GM23338 (cell line): ENCODE results near the gene SMIM33. TPM values are rescaled to one million over a fixed set of nuclear protein-coding genes. Genes with fewer than 3 reads are reported as not detected.

Source experiments
- ATAC-seq: fragments of 200-7000 bp; cut with Tn5 transposase; 3 replicates; pipeline ENCODE4 v1.9.1; 2020
- DNase-seq: peaks from one replicate; pipeline ENCODE4 v3.0.0-alpha.2; 2015; ENCODE audit warnings: low spot score
- H2AFZ ChIP-seq: fragments of 200-600 bp; sonication (generic); 2 replicates; pipeline ENCODE4 v1.8.0; 2016; ENCODE audit warnings: antibody characterized with exemption, mild to moderate bottlenecking, moderate library complexity
- H3F3A ChIP-seq: fragments of 200-600 bp; sonication (generic); replicated peaks from 2 replicates; pipeline ENCODE4 v1.8.0; 2017; ENCODE audit warnings: antibody characterized with exemption, mixed run types, low read depth
- H3K27ac ChIP-seq: fragments of 200-600 bp; sonication (generic); 2 replicates; pipeline ENCODE4 v1.6.1; 2016; ENCODE audit warnings: low read depth
- H3K27me3 ChIP-seq: fragments of 200-600 bp; sonication (generic); 2 replicates; pipeline ENCODE4 v1.8.0; 2016; ENCODE audit warnings: mild to moderate bottlenecking, mixed run types, moderate library complexity; ENCODE audit not compliant: insufficient read depth
- H3K36me3 ChIP-seq: fragments of 200-600 bp; sonication (generic); 2 replicates; pipeline ENCODE4 v1.8.0; 2016; ENCODE audit warnings: mild to moderate bottlenecking; ENCODE audit not compliant: insufficient read depth
- H3K4me1 ChIP-seq: fragments of 200-600 bp; sonication (generic); 2 replicates; pipeline ENCODE4 v1.8.0; 2016; ENCODE audit warnings: mild to moderate bottlenecking, moderate library complexity; ENCODE audit not compliant: insufficient read depth
- H3K4me2 ChIP-seq: fragments of 200-600 bp; sonication (generic); 2 replicates; pipeline ENCODE4 v1.7.1; 2017; ENCODE audit warnings: mixed run types
- H3K4me3 ChIP-seq: fragments of 200-600 bp; sonication (generic); 2 replicates; pipeline ENCODE4 v1.6.1; 2016; ENCODE audit warnings: mixed run types
- H3K79me2 ChIP-seq: fragments of 200-600 bp; sonication (generic); replicated peaks from 2 replicates; pipeline ENCODE4 v1.8.0; 2017; ENCODE audit warnings: mild to moderate bottlenecking; ENCODE audit not compliant: insufficient read depth
- H3K9me2 ChIP-seq: fragments of 200-600 bp; sonication (generic); 2 replicates; pipeline ENCODE4 v1.8.0; 2017; ENCODE audit not compliant: insufficient read depth
- H4K20me1 ChIP-seq: fragments of 200-600 bp; sonication (generic); replicated peaks from 2 replicates; pipeline ENCODE4 v1.8.0; 2017; ENCODE audit warnings: mild to moderate bottlenecking; ENCODE audit not compliant: insufficient read depth
- H3K27ac Mint-ChIP-seq: 2 replicates; pipeline ENCODE4 v1.8.0; 2020; ENCODE audit warnings: inconsistent platforms, mild to moderate bottlenecking, moderate library complexity, mixed read lengths
- H3K27me3 Mint-ChIP-seq: 3 replicates; pipeline ENCODE4 v1.8.0; 2022; ENCODE audit warnings: low read depth, mild to moderate bottlenecking, moderate library complexity, mixed read lengths, inconsistent platforms; ENCODE audit not compliant: insufficient read depth, poor library complexity
- H3K36me3 Mint-ChIP-seq: 3 replicates; pipeline ENCODE4 v1.8.0; 2021; ENCODE audit warnings: low read depth, mild to moderate bottlenecking, inconsistent platforms, moderate library complexity, mixed read lengths
- H3K4me1 Mint-ChIP-seq: 3 replicates; pipeline ENCODE4 v1.8.0; 2020; ENCODE audit warnings: mild to moderate bottlenecking, inconsistent platforms, mixed read lengths
- H3K4me3 Mint-ChIP-seq: 3 replicates; pipeline ENCODE4 v1.8.0; 2021; ENCODE audit warnings: moderate library complexity, mild to moderate bottlenecking, inconsistent platforms, mixed read lengths
- H3K9me3 Mint-ChIP-seq: 3 replicates; pipeline ENCODE4 v1.8.0; 2020; ENCODE audit warnings: moderate library complexity, mild to moderate bottlenecking, inconsistent platforms, mixed read lengths
- CREB1 ChIP-seq: fragments of 250-450 bp; sonication (Bioruptor Pico); IDR thresholded peaks from 2 replicates; pipeline ENCODE4 v1.5.0; 2020; ENCODE audit warnings: low read depth, mild to moderate bottlenecking, moderate library complexity
- CTCF ChIP-seq, 2 experiments: fragments of 200-600 bp in 1 of 2; sonication (generic) in 1 of 2; conservative IDR thresholded peaks; 2 replicates each; pipeline versions ENCODE4 v1.5.1 to v1.6.1; 2016 to 2017; ENCODE audit warnings: antibody characterized with exemption in 2 of 2, low read depth in 2 of 2, mild to moderate bottlenecking in 2 of 2, moderate library complexity in 1 of 2
- ETS1 ChIP-seq: IDR thresholded peaks from 2 replicates; pipeline ENCODE4 v1.6.1; 2016; ENCODE audit warnings: antibody characterized with exemption
- NANOG ChIP-seq: IDR thresholded peaks from 2 replicates; pipeline ENCODE4 v1.6.1; 2016; ENCODE audit warnings: antibody characterized with exemption, borderline replicate concordance
- REST ChIP-seq: IDR thresholded peaks from one replicate; pipeline ENCODE4 v1.6.1; 2018; ENCODE audit warnings: antibody characterized with exemption; ENCODE audit not compliant: unreplicated experiment
- STAT1 ChIP-seq: IDR thresholded peaks from one replicate; pipeline ENCODE4 v1.6.1; 2016; ENCODE audit warnings: antibody characterized with exemption; ENCODE audit not compliant: unreplicated experiment
- ZNF114 ChIP-seq: fragments of 250-450 bp; sonication (Bioruptor Pico); IDR thresholded peaks from 2 replicates; pipeline ENCODE4 v1.5.0; 2020; ENCODE audit warnings: mild to moderate bottlenecking, moderate library complexity
- ZNF331 ChIP-seq: fragments of 250-450 bp; sonication (Bioruptor Pico); IDR thresholded peaks from 2 replicates; pipeline ENCODE4 v1.5.0; 2020; ENCODE audit warnings: low read depth, mild to moderate bottlenecking, moderate library complexity
- ZNF462 ChIP-seq: fragments of 250-450 bp; sonication (Bioruptor Pico); IDR thresholded peaks from 2 replicates; pipeline ENCODE4 v1.5.0; 2020; ENCODE audit warnings: mild to moderate bottlenecking, moderate library complexity
- polyA plus RNA-seq: library from polyadenylated mRNA; unstranded; fragments of >200 nt; fragmentation: Nextera tagmentation; extraction: Ambion mirVana; gene quantifications from 2 replicates; pipeline ENCODE4 v1.2.1, GENCODE V29; 2016
- total RNA-seq: library from RNA; depleted of rRNA; stranded (reverse); fragments of >200 nt; shearing (Covaris generic); gene quantifications from 2 replicates; pipeline ENCODE4 v1.2.3, GENCODE V29; 2014

SMIM33 gene
- total and polyA plus RNA-seq, 2 experiments from 2014 or later = not detected

- Histone ChIP-seq H3K27ac (no peak overlapping the region), H3K79me2 (no peaks in the 10 kb centered on the region), H3F3A (0 out of 2 replicates have a peak, but pooled peaks cover 5% of the 10 kb centered on the region), H3K4me2 (no peak overlapping the region), H3K27me3 (no peaks in the 10 kb centered on the region), H4K20me1 (no peaks in the 10 kb centered on the region), H3K4me1 (no peaks in the 10 kb centered on the region), H3K36me3 (no peaks in the 10 kb centered on the region), H3K4me3 (no peak overlapping the region), H2AFZ (no peak overlapping the region), H3K9me2 (0 out of 2 replicates have a peak, but pooled peaks cover 4% of the 10 kb centered on the region)
- Mint-ChIP-seq H3K27me3 (peaks cover 18% of the 10 kb centered on the region), H3K4me1 (peaks cover 8% of the 10 kb centered on the region), H3K4me3 (no peak overlapping the region), H3K9me3 (peaks cover 7% of the 10 kb centered on the region; the same call in 2 of the 3 replicates), H3K36me3 (peaks cover 6% of the 10 kb centered on the region; the same call in 2 of the 3 replicates), H3K27ac (no peak overlapping the region)
- no peak for ATAC-seq
- DNase-seq = no peak
- no peak for TF ChIP-seq REST
- no peak for TF ChIP-seq CREB1 (CRISPR knock-in tag)
- TF ChIP-seq CTCF (conservative IDR thresholded peaks at IDR 0.05; ENCODE audit: low read depth in 2 of 2) = no peak
- no peak for TF ChIP-seq ZNF114 (CRISPR knock-in tag)
- TF ChIP-seq ETS1 = no peak
- no peak for TF ChIP-seq NANOG
- TF ChIP-seq STAT1 = no peak
- TF ChIP-seq ZNF331 = no peak
- no peak for TF ChIP-seq ZNF462 (CRISPR knock-in tag)
These were observed 42.1 kb downstream of the SMIM33 start for GRCh38 chr5:139512786-139513390.
